Neural cell (in vitro differentiated cells): ENCODE measurements around the gene CCDC127. TPM values are rescaled to one million over a fixed set of nuclear protein-coding genes. Genes with fewer than 3 reads are reported as not detected.
"Not testable (repeated sequence)": the region's sequence is repeated elsewhere in the genome, so short reads cannot be mapped to it uniquely, and the experiment has no call there.

Source experiments
- H2AFZ ChIP-seq: fragments of 200-600, 300-800 bp; sonication (generic), shearing (Covaris generic); 2 replicates; pipeline ENCODE4 v1.6.0; 2014; ENCODE audit warnings: low read depth, mild to moderate bottlenecking, antibody characterized with exemption, low read length, moderate library complexity
- H3F3A ChIP-seq: fragments of 200-600 bp; shearing (Covaris generic); 2 replicates; pipeline ENCODE4 v1.6.1; 2016; ENCODE audit warnings: mild to moderate bottlenecking, moderate library complexity, mixed read lengths, antibody characterized with exemption, low read length; ENCODE audit not compliant: insufficient read depth, poor library complexity, severe bottlenecking
- H3K27ac ChIP-seq: fragments of 200-600, 300-800 bp; sonication (generic), shearing (Covaris generic); 2 replicates; pipeline ENCODE4 v1.5.1; 2014; ENCODE audit warnings: mild to moderate bottlenecking, low read length, moderate library complexity
- H3K27me3 ChIP-seq: fragments of 300-800, 200-600 bp; sonication (generic), shearing (Covaris generic); 2 replicates; pipeline ENCODE4 v1.6.0; 2014; ENCODE audit warnings: mild to moderate bottlenecking, low read depth, low read length, moderate library complexity; ENCODE audit not compliant: insufficient read depth
- H3K36me3 ChIP-seq: fragments of 300-800, 200-600 bp; sonication (generic), shearing (Covaris generic); 2 replicates; pipeline ENCODE4 v1.5.1; 2014; ENCODE audit warnings: mild to moderate bottlenecking, antibody characterized with exemption, low read length, moderate library complexity; ENCODE audit not compliant: insufficient read depth
- H3K4me2 ChIP-seq: fragments of 300-800, 200-600 bp; sonication (generic), shearing (Covaris generic); 2 replicates; pipeline ENCODE4 v1.6.0; 2014; ENCODE audit warnings: mild to moderate bottlenecking, low read length
- H3K4me3 ChIP-seq: fragments of 300-800, 200-600 bp; sonication (generic), shearing (Covaris generic); 2 replicates; pipeline ENCODE4 v1.5.1; 2014; ENCODE audit warnings: mild to moderate bottlenecking, low read length, moderate library complexity
- H3K79me2 ChIP-seq: fragments of 200-600 bp; shearing (Covaris generic); replicated peaks from 2 replicates; pipeline ENCODE4 v1.6.0; 2014; ENCODE audit warnings: mild to moderate bottlenecking, low read length, moderate library complexity; ENCODE audit not compliant: insufficient read depth
- H3K9ac ChIP-seq: fragments of 300-800, 200-600 bp; sonication (generic), shearing (Covaris generic); 2 replicates; pipeline ENCODE4 v1.6.1; 2016; ENCODE audit warnings: mild to moderate bottlenecking, low read length, mixed read lengths
- H3K9me2 ChIP-seq: fragments of 200-600 bp; shearing (Covaris generic); 2 replicates; pipeline ENCODE4 v1.6.1; 2016; ENCODE audit warnings: mild to moderate bottlenecking, low read length, mixed read lengths; ENCODE audit not compliant: insufficient read depth
- H3K9me3 ChIP-seq: fragments of 200-600, 300-800 bp; sonication (generic), shearing (Covaris generic); 2 replicates; pipeline ENCODE4 v1.6.1; 2016; ENCODE audit warnings: mild to moderate bottlenecking, mixed run types, low read length, moderate library complexity, mixed read lengths
- H4K20me1 ChIP-seq: fragments of 200-600 bp; shearing (Covaris generic); 2 replicates; pipeline ENCODE4 v1.6.1; 2016; ENCODE audit warnings: mild to moderate bottlenecking, mixed run types; ENCODE audit not compliant: insufficient read depth
- EP300 ChIP-seq: fragments of 450-650 bp; conservative IDR thresholded peaks from 2 replicates; pipeline ENCODE4 v1.6.1; 2014; ENCODE audit warnings: antibody characterized with exemption, mild to moderate bottlenecking, moderate library complexity; ENCODE audit not compliant: poor library complexity, severe bottlenecking
- EZH2 ChIP-seq: fragments of 200-600, 300-800 bp; shearing (Covaris generic), sonication (generic); IDR thresholded peaks from 2 replicates; pipeline ENCODE4 v1.6.1; 2014; ENCODE audit warnings: antibody characterized with exemption, low read length, borderline replicate concordance, mild to moderate bottlenecking; ENCODE audit not compliant: insufficient read depth, poor library complexity, severe bottlenecking
- MXI1 ChIP-seq: fragments of 450-650 bp; conservative IDR thresholded peaks from 2 replicates; pipeline ENCODE4 v1.6.1; 2014; ENCODE audit warnings: antibody characterized with exemption, mild to moderate bottlenecking; ENCODE audit not compliant: poor library complexity, severe bottlenecking
- POLR2AphosphoS5 ChIP-seq: IDR thresholded peaks from 2 replicates; pipeline ENCODE4 v1.6.1; 2012
- RAD21 ChIP-seq: fragments of 450-650 bp; conservative IDR thresholded peaks from 2 replicates; pipeline ENCODE4 v1.6.1; 2014; ENCODE audit warnings: antibody characterized with exemption, mild to moderate bottlenecking, moderate library complexity
- SMC3 ChIP-seq: fragments of 450-650 bp; conservative IDR thresholded peaks from 2 replicates; pipeline ENCODE4 v1.6.1; 2014; ENCODE audit warnings: antibody characterized with exemption, mild to moderate bottlenecking, moderate library complexity; ENCODE audit not compliant: poor library complexity
- TAF1 ChIP-seq: IDR thresholded peaks from 2 replicates; pipeline ENCODE4 v1.6.1; 2012; ENCODE audit warnings: low read depth
- polyA plus RNA-seq: library from polyadenylated mRNA; depleted of rRNA; stranded (reverse); fragments of >200 nt; gene quantifications from 2 replicates; pipeline ENCODE4 v1.2.3, GENCODE V29; 2014
- TF ChIP-seq, protein P1 (sequence below): fragments of 450-650 bp; IDR thresholded peaks from 2 replicates; pipeline ENCODE4 v1.5.1; 2014; ENCODE audit warnings: antibody characterized with exemption, mild to moderate bottlenecking, moderate library complexity; ENCODE audit not compliant: poor library complexity, severe bottlenecking
- TF ChIP-seq, protein P2 (sequence below): IDR thresholded peaks from 2 replicates; pipeline ENCODE4 v1.6.1; 2012; ENCODE audit warnings: borderline replicate concordance

CCDC127 gene
- polyA plus RNA-seq, 1 donor from 2014 or later: 5.4 TPM

DNA sequence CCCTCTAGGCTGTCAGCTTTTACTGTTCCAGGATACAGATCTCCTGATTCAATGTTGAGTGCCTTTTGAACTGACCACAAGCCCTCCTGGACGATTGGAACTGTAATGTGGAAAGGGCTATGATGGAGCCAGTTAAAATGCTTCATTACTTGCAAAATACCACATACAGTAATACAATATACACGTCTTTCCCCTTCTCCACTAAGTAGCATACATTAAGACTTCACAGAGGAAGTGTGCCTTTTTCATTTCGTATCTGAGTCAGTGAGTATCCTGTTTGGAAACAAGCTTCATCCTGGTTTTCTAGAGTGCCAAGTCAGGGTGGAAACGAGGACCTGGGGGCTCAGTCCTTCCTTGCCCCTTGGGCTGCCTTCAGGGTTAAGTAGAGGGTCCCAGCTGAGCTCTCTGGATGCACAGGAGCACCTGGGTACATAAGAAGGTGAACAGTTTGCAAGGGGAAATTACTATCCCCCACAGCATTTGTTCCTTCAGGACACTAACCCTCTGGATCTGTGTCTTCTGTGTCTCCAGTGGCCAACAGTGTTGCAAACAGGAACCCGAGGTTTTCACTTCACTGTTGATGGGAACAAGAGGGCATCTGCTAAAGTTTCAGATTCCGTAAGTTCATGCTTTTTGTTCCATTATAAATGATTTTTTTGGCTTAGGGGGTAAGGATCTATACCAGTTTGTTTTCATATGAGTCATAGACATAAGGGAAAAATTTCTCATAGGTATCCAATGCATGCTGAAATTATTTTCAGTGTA is 5.2 kb upstream of the CCDC127 start:
- H4K20me1 ChIP-seq, H3K4me2 ChIP-seq, H3K9me3 ChIP-seq, H3K9me2 ChIP-seq, H3K27ac ChIP-seq, H3K27me3 ChIP-seq, H2AFZ ChIP-seq, H3K36me3 ChIP-seq, H3K4me3 ChIP-seq, H3K9ac ChIP-seq, H3F3A ChIP-seq: not testable (repeated sequence)
- peaks cover 31% of the 10 kb centered on the region for H3K79me2 ChIP-seq

DNA sequence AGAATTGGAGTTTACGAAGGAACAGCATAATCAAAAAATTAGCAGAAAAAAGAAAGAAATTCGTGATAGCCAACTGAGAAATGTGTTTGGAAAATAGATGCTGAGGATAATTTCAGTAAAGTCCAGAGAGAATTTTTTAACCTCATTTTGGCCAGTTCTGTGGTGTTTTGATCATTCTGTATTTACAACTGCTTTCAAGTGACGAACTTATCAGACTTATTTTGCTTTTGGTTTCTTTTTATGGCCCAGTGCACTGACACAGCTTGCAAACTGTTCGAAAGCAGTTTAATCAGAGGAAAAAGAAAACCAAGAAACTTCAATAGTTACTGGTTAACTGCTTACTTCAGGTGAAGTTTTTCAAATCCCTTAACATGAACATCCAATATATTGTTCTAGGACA is 2.0 kb upstream of the CCDC127 start:
- no peaks in the 10 kb centered on the region for H4K20me1 ChIP-seq

More for the DNA sequence above, 2.0 kb upstream of the CCDC127 start:
- Histone ChIP-seq H3K36me3 (no peaks in the 10 kb centered on the region), H3K4me3 (peak overlapping the region; percentile 94), H3K9ac (no peak overlapping the region), H3K9me2 (no peaks in the 10 kb centered on the region), H3K4me2 (peak overlapping the region; percentile 76), H3K79me2 (peaks cover 31% of the 10 kb centered on the region), H3K9me3 (no peaks in the 10 kb centered on the region), H3K27ac (no peak overlapping the region), H3F3A (no peaks in the 10 kb centered on the region), H2AFZ (no peak overlapping the region), H3K27me3 (no peaks in the 10 kb centered on the region)
- TF ChIP-seq SMC3 (no peak), RAD21 (no peak), TAF1 (no peak), EZH2 (no peak), MXI1 (no peak), EP300 (no peak), POLR2AphosphoS5 (no peak)
- TF ChIP-seq, protein P1, sequence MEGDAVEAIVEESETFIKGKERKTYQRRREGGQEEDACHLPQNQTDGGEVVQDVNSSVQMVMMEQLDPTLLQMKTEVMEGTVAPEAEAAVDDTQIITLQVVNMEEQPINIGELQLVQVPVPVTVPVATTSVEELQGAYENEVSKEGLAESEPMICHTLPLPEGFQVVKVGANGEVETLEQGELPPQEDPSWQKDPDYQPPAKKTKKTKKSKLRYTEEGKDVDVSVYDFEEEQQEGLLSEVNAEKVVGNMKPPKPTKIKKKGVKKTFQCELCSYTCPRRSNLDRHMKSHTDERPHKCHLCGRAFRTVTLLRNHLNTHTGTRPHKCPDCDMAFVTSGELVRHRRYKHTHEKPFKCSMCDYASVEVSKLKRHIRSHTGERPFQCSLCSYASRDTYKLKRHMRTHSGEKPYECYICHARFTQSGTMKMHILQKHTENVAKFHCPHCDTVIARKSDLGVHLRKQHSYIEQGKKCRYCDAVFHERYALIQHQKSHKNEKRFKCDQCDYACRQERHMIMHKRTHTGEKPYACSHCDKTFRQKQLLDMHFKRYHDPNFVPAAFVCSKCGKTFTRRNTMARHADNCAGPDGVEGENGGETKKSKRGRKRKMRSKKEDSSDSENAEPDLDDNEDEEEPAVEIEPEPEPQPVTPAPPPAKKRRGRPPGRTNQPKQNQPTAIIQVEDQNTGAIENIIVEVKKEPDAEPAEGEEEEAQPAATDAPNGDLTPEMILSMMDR: no peak
- TF ChIP-seq, protein P2, sequence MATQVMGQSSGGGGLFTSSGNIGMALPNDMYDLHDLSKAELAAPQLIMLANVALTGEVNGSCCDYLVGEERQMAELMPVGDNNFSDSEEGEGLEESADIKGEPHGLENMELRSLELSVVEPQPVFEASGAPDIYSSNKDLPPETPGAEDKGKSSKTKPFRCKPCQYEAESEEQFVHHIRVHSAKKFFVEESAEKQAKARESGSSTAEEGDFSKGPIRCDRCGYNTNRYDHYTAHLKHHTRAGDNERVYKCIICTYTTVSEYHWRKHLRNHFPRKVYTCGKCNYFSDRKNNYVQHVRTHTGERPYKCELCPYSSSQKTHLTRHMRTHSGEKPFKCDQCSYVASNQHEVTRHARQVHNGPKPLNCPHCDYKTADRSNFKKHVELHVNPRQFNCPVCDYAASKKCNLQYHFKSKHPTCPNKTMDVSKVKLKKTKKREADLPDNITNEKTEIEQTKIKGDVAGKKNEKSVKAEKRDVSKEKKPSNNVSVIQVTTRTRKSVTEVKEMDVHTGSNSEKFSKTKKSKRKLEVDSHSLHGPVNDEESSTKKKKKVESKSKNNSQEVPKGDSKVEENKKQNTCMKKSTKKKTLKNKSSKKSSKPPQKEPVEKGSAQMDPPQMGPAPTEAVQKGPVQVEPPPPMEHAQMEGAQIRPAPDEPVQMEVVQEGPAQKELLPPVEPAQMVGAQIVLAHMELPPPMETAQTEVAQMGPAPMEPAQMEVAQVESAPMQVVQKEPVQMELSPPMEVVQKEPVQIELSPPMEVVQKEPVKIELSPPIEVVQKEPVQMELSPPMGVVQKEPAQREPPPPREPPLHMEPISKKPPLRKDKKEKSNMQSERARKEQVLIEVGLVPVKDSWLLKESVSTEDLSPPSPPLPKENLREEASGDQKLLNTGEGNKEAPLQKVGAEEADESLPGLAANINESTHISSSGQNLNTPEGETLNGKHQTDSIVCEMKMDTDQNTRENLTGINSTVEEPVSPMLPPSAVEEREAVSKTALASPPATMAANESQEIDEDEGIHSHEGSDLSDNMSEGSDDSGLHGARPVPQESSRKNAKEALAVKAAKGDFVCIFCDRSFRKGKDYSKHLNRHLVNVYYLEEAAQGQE: no peak
